ENCODE data around the gene LATS1. TPM values are rescaled to one million over a fixed set of nuclear protein-coding genes. Genes with fewer than 3 reads are reported as not detected.

LATS1 gene
- 6.9 and 9.3 TPM in 2 replicates for polyA plus RNA-seq (2012; rRNA removed)
- polyA plus RNA-seq (2012; cell fraction: cytosol; rRNA removed), result 6.9 and 7.1 TPM in 2 replicates
- polyA plus RNA-seq (2012; cell fraction: nucleus; rRNA removed), result 8.3 and 11.0 TPM in 2 replicates

GRCh38 chr6:149717588-149718458 is at the start of gene LATS1:
LATS1 (minus strand) TSS chr6:149718101; CDS start chr6:149702126, 15,975 bp downstream.
- WGBS (ENCODE audit: low lambda C conversion rate), result 0% methylated on average over 16 of the region's 82 CpGs
- H3K4me3 ChIP-seq (ENCODE audit: low read depth in 2 of 2, low read length in 1 of 2), result peak within 1 kb of the TSS; percentile 82 to 89
- peak within 1 kb of the TSS; percentile 90 for H3K4me2 ChIP-seq
- H3K36me3 ChIP-seq (replicated peaks in 1 of 2; ENCODE audit: control insufficient read depth in 1 of 2, insufficient read depth in 2 of 2, low read length in 1 of 2), result peaks cover 0 to 5% of the 10 kb centered on the region in 2 experiments
- H3K27ac ChIP-seq (ENCODE audit: low read depth in 2 of 2, low read length in 1 of 2), result peak within 1 kb of the TSS; percentile 93 to 96
- peaks cover 12% of the 10 kb centered on the region for H3F3A ChIP-seq (replicated peaks; ENCODE audit: insufficient read depth)
- no peaks in the 10 kb centered on the region for H3K9me2 ChIP-seq
- peak; percentile 91 for DNase-seq
- ChIA-PET POLR2A (interaction anchor here (0.6 to 2.9 kb wide), 9 partner anchors 13 to 155 kb away, joined by 3 to 9 read pairs (median 3); partner anchors contain the start of genes KATNA1 and PCMT1), CTCF (interaction anchor here (0.8 to 1.9 kb wide), 5 partner anchors 11 to 157 kb away, joined by 3 to 6 read pairs (median 3); no protein-coding TSS in a partner anchor)
- peaks cover 60% of the 10 kb centered on the region for H3K79me2 ChIP-seq (ENCODE audit: insufficient read depth)
- no peaks in the 10 kb centered on the region for H3K9me3 ChIP-seq
- peak within 1 kb of the TSS; percentile 100 for H2AFZ ChIP-seq (ENCODE audit: low read depth)
- peaks cover 0 to 7% of the 10 kb centered on the region in 2 experiments; a peak in 2 of 4 replicates for H3K4me1 ChIP-seq (ENCODE audit: control insufficient read depth in 1 of 2, insufficient read depth in 2 of 2, low read depth in 1 of 2, low read length in 1 of 2)
- no peaks in the 10 kb centered on the region for H3K27me3 ChIP-seq (ENCODE audit: insufficient read depth)
- H4K20me1 ChIP-seq (ENCODE audit: insufficient read depth), result peaks cover 21% of the 10 kb centered on the region
- H3K9ac ChIP-seq, result peak within 1 kb of the TSS; percentile 98
- 0 out of 2 replicates have a peak, but pooled peaks have one; percentile 5 for TF ChIP-seq FOSL2 (IDR thresholded peaks at IDR 0.05; ENCODE audit: borderline replicate concordance, low read depth)
- TF ChIP-seq GATA2 (CRISPR knock-in tag; IDR thresholded peaks at IDR 0.05), result no peak
- TF ChIP-seq, protein P1, sequence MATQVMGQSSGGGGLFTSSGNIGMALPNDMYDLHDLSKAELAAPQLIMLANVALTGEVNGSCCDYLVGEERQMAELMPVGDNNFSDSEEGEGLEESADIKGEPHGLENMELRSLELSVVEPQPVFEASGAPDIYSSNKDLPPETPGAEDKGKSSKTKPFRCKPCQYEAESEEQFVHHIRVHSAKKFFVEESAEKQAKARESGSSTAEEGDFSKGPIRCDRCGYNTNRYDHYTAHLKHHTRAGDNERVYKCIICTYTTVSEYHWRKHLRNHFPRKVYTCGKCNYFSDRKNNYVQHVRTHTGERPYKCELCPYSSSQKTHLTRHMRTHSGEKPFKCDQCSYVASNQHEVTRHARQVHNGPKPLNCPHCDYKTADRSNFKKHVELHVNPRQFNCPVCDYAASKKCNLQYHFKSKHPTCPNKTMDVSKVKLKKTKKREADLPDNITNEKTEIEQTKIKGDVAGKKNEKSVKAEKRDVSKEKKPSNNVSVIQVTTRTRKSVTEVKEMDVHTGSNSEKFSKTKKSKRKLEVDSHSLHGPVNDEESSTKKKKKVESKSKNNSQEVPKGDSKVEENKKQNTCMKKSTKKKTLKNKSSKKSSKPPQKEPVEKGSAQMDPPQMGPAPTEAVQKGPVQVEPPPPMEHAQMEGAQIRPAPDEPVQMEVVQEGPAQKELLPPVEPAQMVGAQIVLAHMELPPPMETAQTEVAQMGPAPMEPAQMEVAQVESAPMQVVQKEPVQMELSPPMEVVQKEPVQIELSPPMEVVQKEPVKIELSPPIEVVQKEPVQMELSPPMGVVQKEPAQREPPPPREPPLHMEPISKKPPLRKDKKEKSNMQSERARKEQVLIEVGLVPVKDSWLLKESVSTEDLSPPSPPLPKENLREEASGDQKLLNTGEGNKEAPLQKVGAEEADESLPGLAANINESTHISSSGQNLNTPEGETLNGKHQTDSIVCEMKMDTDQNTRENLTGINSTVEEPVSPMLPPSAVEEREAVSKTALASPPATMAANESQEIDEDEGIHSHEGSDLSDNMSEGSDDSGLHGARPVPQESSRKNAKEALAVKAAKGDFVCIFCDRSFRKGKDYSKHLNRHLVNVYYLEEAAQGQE (IDR thresholded peaks at IDR 0.05; ENCODE audit: low read depth, low read length), result peak; percentile 41; the same call in 1 of the 2 replicates
- TF ChIP-seq FOXM1 (IDR thresholded peaks at IDR 0.05; ENCODE audit: low read depth), result no peak
- TF ChIP-seq IRF3 (IDR thresholded peaks at IDR 0.05; ENCODE audit: low read depth, low read length), result no peak
- peak; percentile 77 for TF ChIP-seq GABPA (IDR thresholded peaks at IDR 0.05; ENCODE audit: low read depth)
- no peak for TF ChIP-seq CHD2 (IDR thresholded peaks at IDR 0.05; ENCODE audit: low read length, partially characterized antibody)
- TF ChIP-seq MXI1 (IDR thresholded peaks at IDR 0.05; ENCODE audit: low read depth, low read length), result peak; percentile 60
- no peak for TF ChIP-seq RCOR1 (IDR thresholded peaks at IDR 0.05; ENCODE audit: low read length)
- TF ChIP-seq USF1 (IDR thresholded peaks at IDR 0.05; ENCODE audit: borderline replicate concordance, low read depth), result no peak
- no peak for TF ChIP-seq ZBTB33 (IDR thresholded peaks at IDR 0.05; ENCODE audit: borderline replicate concordance, low read depth)
- no peak for TF ChIP-seq MEF2A (IDR thresholded peaks at IDR 0.05; ENCODE audit: borderline replicate concordance, low read depth)
- no peak; the same call in none of the 2 replicates for TF ChIP-seq ELF1 (IDR thresholded peaks at IDR 0.05)
- TF ChIP-seq SIN3A (IDR thresholded peaks at IDR 0.05; ENCODE audit: borderline replicate concordance, low read depth, low read length), result peak; percentile 42; the same call in 1 of the 2 replicates
- TF ChIP-seq CTCF (IDR thresholded peaks at IDR 0.05), result no peak
- TF ChIP-seq EZH2phosphoT487 (IDR thresholded peaks at IDR 0.05; ENCODE audit: borderline replicate concordance, low read depth), result no peak
- TF ChIP-seq RFX5 (IDR thresholded peaks at IDR 0.05; ENCODE audit: low read length), result no peak
- TF ChIP-seq SMC3 (IDR thresholded peaks at IDR 0.05; ENCODE audit: low read depth, low read length), result no peak
- TF ChIP-seq NRF1 (IDR thresholded peaks at IDR 0.05; ENCODE audit: low read depth, low read length), result no peak
- TF ChIP-seq TEAD4 (IDR thresholded peaks at IDR 0.05; ENCODE audit: borderline replicate concordance, insufficient read depth), result no peak

Data from SK-N-SH (cell line).